ENCODE data around the gene TRIM66.

- no peak for TF ChIP-seq NFYB (IDR thresholded peaks at IDR 0.05; ENCODE audit: insufficient read depth, low read depth, low read length)
- no peak for TF ChIP-seq SP1 (IDR thresholded peaks at IDR 0.05; ENCODE audit: low read depth, low read length)
- no peak for TF ChIP-seq ZNF217 (IDR thresholded peaks at IDR 0.05)
- no peak for TF ChIP-seq CTCF (IDR thresholded peaks at IDR 0.05 in 2 of 3, conservative IDR thresholded peaks at IDR 0.05 in 1 of 3; ENCODE audit: control insufficient read depth in 2 of 3, extremely low read depth in 1 of 3, insufficient read depth in 1 of 3, low read depth in 3 of 3, low read length in 3 of 3)
- TF ChIP-seq FOS (IDR thresholded peaks at IDR 0.05; ENCODE audit: borderline replicate concordance, extremely low read depth, insufficient read length): no peak
- TF ChIP-seq RAD51 (IDR thresholded peaks at IDR 0.05): no peak
- TF ChIP-seq SREBF2 (IDR thresholded peaks at IDR 0.05; ENCODE audit: low read length): no peak
Measured at GRCh38 chr11:8729067-8729466, 46.6 kb upstream of the TRIM66 start.

Data from GM12878 (cell line).